ENCODE data around the gene ERBB3.
A peak's percentile ranks its signal among the peaks of the same experiment; 100 is the strongest.

ERBB3 gene

DNA sequence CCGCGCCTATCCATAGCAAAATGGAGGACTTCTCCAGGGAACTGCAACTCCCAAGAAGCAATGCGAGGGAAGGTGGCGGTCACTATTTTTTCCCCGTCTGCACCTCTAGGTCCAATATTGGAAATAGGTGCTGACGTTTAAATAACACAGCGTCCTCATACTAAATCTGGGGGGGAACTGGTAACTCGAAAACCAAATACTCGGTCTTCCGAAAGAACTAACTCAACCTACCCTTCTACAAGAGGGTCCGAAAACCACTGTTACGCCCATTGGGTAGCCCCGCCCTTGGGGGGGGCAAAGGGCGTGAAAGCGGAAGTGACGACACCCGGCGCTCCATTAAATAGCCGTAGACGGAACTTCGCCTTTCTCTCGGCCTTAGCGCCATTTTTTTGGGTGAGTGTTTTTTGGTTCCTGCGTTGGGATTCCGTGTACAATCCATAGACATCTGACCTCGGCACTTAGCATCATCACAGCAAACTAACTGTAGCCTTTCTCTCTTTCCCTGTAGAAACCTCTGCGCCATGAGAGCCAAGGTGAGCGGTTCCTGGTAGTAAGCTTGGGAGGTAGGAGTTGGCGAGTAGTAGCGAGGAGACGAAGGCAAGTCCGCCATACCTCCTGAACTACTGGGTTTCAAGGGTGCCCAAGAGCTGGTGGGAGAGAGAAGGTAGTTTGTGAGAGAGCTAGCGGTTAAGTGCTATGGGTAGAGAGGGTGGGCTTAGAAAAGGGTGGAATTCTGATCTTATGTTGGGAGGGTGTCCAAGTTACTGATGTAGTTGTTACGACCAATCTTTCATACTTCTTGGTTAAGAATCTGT, 36.5 kb downstream of the ERBB3 start, which contains the start of gene RPL41:
Gene RPL41, plus strand, starts transcription at position 367 of the 815 bp plus-strand sequence.
- peak; percentile 95 for DNase-seq

DNA sequence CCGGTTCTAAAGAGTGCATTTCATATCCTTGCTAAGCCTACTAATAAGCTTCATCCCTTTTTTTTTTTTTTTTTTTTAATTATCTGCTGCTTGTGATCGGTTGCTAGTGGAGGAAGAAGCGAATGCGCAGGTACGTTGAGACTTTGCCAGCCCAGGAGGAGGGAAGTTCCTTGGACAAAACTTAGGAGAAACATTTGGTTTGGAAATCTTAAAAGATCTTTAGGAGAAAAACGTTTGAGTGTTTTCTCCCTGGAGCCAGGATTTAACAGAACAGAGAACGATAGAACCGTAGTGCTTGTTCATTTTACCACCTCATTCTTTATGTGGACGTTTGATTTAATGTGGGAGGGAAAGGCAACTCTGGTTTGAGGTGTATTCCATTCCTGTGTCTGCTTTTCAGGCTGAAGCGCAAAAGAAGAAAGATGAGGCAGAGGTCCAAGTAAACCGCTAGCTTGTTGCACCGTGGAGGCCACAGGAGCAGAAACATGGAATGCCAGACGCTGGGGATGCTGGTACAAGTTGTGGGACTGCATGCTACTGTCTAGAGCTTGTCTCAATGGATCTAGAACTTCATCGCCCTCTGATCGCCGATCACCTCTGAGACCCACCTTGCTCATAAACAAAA, 37.2 kb downstream of the ERBB3 start:
- peak; percentile 20 for DNase-seq

DNA sequence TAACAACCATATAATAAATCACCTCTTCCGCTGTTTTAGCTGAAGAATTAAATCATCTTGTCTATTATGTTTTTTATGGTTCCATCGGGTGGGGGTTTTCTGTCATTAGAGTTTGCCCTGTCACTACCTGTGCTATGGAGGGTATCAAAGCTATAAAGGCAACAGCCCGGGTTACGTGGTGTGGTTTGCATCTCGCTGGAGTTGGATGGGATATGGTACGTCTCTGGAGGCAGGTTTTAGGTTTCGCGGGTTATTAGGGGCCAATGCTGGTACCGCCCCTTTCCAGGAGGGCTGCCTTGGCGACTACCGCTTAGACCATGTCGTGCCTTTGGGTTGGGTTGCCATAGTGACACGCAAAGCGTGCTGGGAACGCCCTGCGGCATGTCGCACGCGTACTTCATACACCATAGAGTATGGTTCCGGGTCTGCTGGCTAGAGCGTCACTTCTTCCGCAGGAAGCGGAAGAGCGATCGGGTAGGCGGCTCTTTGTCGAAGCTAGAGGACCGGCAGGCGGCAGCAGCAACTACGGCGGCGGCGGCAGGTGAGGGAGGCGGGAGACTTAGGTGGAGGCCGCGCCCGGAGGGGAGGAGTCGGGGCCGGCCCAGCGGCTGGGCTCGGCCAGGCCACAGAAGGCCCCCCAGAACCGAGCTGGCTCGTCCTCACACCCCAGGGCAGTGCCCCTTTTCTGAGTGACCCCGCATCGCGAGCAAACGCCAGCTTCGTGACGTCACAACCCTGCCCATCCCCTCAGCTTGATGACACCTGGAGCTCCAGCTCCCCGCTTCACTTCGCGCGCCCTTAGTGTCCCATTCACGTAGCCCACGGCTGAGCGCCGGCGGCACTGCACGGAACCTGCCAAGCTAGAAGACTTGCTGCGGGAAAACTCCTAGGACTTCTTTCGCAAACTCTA, 38.1 kb downstream of the ERBB3 start, which contains the start of gene ZC3H10:
Gene ZC3H10, plus strand, starts transcription at position 489 of the 910 bp plus-strand sequence. CDS start 2,297 bp downstream, outside the sequence.
- peak; percentile 99 for DNase-seq

DNA sequence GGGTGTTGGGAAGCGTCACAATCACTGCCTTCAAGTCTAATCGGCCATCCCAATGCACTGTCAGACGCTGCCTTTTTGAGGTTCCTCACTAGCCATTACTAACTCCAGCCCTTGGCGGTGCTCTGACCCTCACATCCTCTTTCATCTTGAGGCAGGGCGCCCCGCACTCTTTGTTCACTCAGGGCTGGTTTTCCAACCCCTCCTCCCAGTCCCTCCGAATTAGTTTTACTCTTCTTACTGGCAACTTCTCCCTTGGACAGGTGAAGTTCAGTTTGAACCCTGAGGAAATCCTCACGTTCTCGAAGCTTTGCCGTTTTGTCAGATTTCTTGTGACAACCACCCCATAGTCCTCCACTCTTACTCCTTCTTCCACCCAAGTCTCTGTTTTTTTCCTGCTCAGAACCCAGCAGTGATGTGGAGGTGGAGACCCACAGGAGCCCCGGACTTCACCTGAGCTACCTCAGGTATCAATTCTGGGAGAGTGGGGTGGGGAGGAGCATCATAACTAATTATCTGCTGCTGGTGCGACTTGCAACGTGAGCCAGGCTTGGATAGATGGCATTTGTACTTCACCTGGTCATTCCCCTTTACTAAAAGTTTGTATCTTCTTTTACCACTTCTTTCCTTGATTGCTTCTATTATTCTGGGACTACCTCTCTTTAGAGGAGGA, 38.9 kb downstream of the ERBB3 start:
- no peak for DNase-seq

- DNase-seq: peak; percentile 71
Measured at GRCh38 chr12:56119361-56119796, 39.4 kb downstream of the ERBB3 start.

DNA sequence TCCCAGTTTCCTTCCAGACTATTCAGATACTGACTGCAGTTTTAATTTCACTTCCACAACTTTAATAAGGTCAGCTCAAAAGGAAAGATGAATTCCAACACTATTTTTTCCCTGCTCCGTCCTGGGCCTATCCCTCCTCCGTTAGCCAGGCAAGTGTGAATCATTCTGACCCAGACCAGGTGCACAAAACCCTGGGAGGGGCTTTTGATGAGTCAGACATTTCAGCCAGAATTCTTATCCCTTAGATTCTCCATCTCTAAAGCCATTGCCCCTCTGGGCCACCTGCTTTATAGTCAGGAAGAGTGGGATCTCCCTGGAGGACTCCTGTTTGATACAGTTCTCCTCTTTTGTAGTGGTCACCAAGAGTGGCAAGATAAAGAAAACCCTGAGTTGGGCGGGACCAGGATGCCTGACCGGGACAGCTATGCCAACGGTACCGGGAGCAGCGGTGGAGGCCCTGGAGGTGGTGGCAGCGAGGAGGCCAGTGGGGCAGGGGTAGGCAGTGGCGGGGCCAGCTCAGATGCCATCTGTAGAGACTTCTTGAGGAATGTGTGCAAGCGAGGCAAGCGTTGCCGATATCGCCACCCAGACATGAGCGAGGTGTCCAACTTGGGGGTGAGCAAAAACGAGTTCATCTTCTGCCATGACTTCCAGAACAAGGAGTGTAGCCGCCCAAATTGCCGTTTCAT, 40.3 kb downstream of the ERBB3 start:
- no peak for DNase-seq

DNA sequence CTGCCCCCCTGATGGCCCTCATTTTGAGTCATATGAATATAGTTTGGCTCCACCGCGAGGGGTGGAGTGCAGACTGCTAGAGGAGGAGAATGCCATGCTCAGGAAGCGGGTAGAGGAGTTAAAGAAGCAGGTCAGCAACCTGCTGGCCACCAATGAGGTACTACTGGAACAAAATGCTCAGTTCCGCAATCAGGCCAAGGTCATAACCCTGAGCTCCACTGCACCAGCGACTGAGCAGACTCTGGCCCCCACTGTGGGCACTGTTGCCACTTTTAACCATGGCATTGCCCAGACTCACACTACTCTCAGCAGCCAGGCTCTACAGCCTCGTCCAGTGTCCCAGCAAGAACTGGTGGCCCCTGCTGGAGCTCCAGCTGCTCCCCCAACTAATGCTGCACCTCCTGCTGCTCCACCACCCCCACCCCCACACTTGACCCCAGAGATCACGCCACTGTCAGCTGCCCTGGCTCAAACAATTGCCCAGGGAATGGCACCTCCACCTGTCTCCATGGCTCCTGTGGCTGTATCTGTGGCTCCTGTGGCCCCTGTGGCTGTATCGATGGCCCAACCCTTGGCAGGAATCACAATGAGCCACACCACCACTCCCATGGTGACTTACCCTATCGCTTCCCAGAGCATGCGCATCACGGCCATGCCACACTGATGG, 41.4 kb downstream of the ERBB3 start:
- DNase-seq: no peak

GRCh38 chr12:56122637-56123036, 42.7 kb downstream of the ERBB3 start:
- no peak for DNase-seq

DNA sequence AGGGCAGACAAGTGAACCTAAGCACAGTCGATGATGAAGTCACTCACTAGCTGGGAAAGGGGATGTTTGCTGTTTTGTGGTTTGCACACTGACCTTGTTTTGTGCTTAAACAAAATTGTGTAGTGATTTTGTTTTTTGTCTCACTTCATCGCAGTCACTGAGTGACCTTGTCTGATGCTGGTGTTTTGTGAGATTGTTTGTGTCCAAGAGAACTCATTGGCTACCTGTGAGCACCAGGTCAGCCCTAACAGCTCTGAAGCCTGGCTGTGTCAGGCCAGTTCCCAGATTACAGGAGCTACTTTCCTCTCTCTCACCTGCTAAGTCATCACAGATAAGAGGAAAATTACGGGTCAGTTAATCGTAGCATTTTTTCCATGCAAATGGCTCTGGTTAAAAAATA, 44.2 kb downstream of the ERBB3 start:
- no peak for DNase-seq

GRCh38 chr12:56126732-56127239, 46.8 kb downstream of the ERBB3 start:
- no peak for DNase-seq

DNA sequence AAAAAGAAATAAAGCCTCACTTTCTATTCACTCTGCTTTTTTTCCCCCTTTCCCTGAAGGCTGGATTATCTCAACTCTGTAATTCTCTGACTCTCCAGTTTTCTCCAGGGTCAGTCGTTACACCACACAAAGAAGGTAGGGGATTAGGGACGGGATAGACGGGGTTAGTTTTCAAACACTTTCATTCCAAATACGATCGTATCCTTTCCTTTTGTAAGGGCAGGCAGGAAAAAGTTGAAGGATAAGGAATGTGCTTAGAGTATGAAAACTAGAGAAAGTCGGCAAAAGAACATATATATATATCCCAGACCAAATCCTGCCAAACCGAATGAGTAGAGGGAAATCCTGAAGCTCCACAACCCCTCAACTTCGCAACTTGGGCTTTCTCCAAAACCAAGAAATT, 47.5 kb downstream of the ERBB3 start:
- DNase-seq: no peak

- peak; percentile 99 for DNase-seq
Measured at GRCh38 chr12:56127888-56128669, 48.1 kb downstream of the ERBB3 start, which contains the start of gene ESYT1. TSS of gene ESYT1 (plus strand) at chr12:56128267. CDS start at chr12:56128320, 53 bp downstream.

GRCh38 chr12:56128670-56129205, 48.8 kb downstream of the ERBB3 start:
- DNase-seq: peak; percentile 38

GRCh38 chr12:56129206-56129941, 49.4 kb downstream of the ERBB3 start:
- DNase-seq: peak; percentile 70

DNA sequence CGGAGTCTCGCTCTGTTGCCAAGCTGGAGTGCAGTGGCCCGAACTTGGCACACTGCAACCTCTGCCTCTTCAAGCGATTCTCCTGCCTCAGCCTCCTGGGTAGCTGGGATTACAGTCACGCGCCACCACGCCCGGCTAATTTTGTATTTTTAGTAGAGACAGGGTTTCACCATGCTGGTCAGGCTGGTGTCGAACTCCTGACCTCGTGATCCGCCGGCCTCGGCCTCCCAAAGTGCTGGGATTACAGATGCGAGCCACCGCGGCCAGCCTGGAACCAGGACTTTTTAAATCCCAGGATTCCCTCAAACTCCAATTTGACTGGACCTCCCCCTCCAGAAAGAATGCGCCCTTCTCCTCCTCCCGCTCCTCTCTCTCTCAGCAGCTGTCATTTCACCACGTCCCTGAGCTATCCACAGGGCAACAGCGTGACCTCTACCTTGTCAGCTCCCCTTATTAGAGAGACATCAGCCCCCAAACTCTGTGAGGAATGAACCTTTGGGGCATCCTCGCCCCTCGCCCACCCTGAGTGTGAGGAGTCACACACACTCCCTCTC, 50.1 kb downstream of the ERBB3 start:
- no peak for DNase-seq

DNA sequence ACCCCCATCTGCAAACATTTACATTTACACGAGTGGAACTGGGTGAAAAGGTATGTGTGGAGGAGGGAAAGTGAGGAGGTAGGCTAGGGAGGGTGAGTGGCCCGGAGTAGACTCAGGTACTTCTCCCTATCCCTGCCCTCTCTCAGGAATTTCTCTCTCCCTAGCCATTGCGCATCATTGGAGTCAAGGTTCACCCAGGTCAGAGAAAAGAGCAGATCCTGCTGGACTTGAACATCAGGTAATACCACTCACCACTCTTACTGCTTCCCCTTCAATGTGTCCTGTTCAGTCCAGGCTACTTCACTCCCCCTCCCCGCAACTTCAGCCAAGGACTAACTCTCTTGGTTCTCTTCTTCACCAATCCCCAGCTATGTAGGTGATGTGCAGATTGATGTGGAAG, 50.9 kb downstream of the ERBB3 start:
- no peak for DNase-seq

GRCh38 chr12:56134897-56135296, 54.9 kb downstream of the ERBB3 start:
- no peak for DNase-seq

DNA sequence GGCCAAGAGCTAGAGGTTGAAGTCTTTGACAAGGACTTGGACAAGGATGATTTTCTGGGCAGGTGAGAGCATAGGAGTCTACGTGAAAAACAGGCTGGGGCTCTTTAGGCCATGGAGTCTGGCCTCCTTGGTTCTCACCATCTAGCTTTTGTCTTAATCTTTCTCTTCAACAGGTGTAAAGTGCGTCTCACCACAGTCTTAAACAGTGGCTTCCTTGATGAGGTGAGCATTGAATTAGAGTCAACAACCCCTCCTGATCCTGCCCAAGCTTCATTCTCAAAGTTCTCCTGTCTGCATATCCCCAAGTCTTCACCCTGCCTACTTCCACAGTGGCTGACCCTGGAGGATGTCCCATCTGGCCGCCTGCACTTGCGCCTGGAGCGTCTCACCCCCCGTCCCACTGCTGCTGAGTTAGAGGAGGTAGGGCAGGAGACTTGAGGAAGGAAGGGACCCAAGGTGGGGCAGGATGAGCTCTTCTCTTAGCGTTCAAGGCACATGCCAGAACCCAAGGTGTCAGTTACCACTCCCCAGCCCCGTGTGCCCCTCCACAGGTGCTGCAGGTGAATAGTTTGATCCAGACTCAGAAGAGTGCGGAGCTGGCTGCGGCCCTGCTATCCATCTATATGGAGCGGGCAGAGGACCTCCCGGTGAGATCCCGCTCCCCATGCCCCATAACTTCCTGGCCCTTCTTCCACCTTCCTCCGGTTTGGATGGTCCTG, 58.0 kb downstream of the ERBB3 start:
- no peak for DNase-seq

Measured in activated CD4-positive, alpha-beta T cell treated with anti-CD3 and anti-CD28 coated beads for 48 hours (primary cell).